A549 (cell line): ENCODE data around the gene MYLK2. TPM values are rescaled to one million over a fixed set of nuclear protein-coding genes. Genes with fewer than 3 reads are reported as not detected.

Source experiments
- ATAC-seq, 2 experiments: fragments of 200-7000 bp in 1 of 2; fragments of >200 bp in 1 of 2; cut with Nextera tagmentation in 1 of 2; cut with Tn5 transposase in 1 of 2; 3 replicates each; pipeline versions ENCODE4 v1.8.0 to v1.9.1; 2018 to 2020; ENCODE audit warnings: mild to moderate bottlenecking in 1 of 2, moderate library complexity in 1 of 2
- CTCF ChIA-PET: fragments of 300-600 bp; sonication (Branson Sonifier 250); formaldehyde crosslinking; extraction: SDS; loops from one replicate; lab custom pipeline; 2021; ENCODE audit warnings: antibody characterized with exemption, inconsistent platforms; lab: Yijun Ruan, JAX
- POLR2A ChIA-PET: fragments of 350-600 bp; formaldehyde crosslinking; extraction: SDS; loops from one replicate; lab custom pipeline; 2021; ENCODE audit warnings: antibody characterized with exemption, inconsistent platforms; lab: Yijun Ruan, JAX
- DNase-seq, 2 experiments: peaks; one replicate each; pipeline versions ENCODE4 v3.0.0 to v3.0.0-alpha.2; 2011 to 2016; ENCODE audit warnings: low read depth in 1 of 2, low spot score in 1 of 2
- FAIRE-seq: peaks from 2 replicates; lab custom pipeline; 2011; peaks lifted over from hg19 to GRCh38; lab: Jason Lieb, UNC
- H3K27ac ChIP-seq, 2 experiments: fragments of >200 bp; sonication (Bioruptor Twin); formaldehyde crosslinking; 3 replicates each; pipeline ENCODE4 v1.5.1; 2016 to 2017
- H3K4me1 ChIP-seq: fragments of >200 bp; sonication (Bioruptor Twin); formaldehyde crosslinking; 3 replicates; pipeline ENCODE4 v1.6.1; 2016
- H3K4me2 ChIP-seq: fragments of >200 bp; sonication (Bioruptor Twin); formaldehyde crosslinking; 3 replicates; pipeline ENCODE4 v1.6.1; 2016
- H3K4me3 ChIP-seq: fragments of >200 bp; sonication (Bioruptor Twin); formaldehyde crosslinking; 3 replicates; pipeline ENCODE4 v1.5.1; 2016
- H3K9me3 ChIP-seq: fragments of >200 bp; sonication (Bioruptor Twin); formaldehyde crosslinking; 3 replicates; pipeline ENCODE4 v1.6.1; 2016
- CHD4 ChIP-seq: fragments of 200-600 bp; sonication (generic); IDR thresholded peaks from 2 replicates; pipeline ENCODE4 v1.6.1; 2016; ENCODE audit warnings: antibody characterized with exemption, mild to moderate bottlenecking, borderline replicate concordance
- EHF ChIP-seq: fragments of 250-450 bp; sonication (Bioruptor Pico); IDR thresholded peaks from 2 replicates; pipeline ENCODE4 v1.5.0; 2020; ENCODE audit warnings: mild to moderate bottlenecking
- EHMT2 ChIP-seq: fragments of 200-600 bp; sonication (generic); IDR thresholded peaks from 2 replicates; pipeline ENCODE4 v1.6.1; 2016; ENCODE audit warnings: antibody characterized with exemption, low read depth, mild to moderate bottlenecking, moderate library complexity
- ESRRA ChIP-seq: fragments of 150-350 bp; IDR thresholded peaks from 2 replicates; pipeline ENCODE4 v1.6.1; 2014; ENCODE audit warnings: mild to moderate bottlenecking, low read length, borderline replicate concordance
- HOXA7 ChIP-seq: fragments of 250-450 bp; sonication (Bioruptor Pico); IDR thresholded peaks from 2 replicates; pipeline ENCODE4 v1.5.0; 2020; ENCODE audit warnings: mild to moderate bottlenecking, moderate library complexity
- KDM1A ChIP-seq: fragments of 200-600 bp; sonication (generic); IDR thresholded peaks from 2 replicates; pipeline ENCODE4 v1.6.1; 2016; ENCODE audit warnings: low read depth, mild to moderate bottlenecking
- MAFK ChIP-seq: fragments of 450-650 bp; IDR thresholded peaks from 2 replicates; pipeline ENCODE4 v1.6.1; 2014; ENCODE audit not compliant: partially characterized antibody
- MAZ ChIP-seq: fragments of 150-350 bp; IDR thresholded peaks from 2 replicates; pipeline ENCODE4 v1.6.1; 2014; ENCODE audit warnings: antibody characterized with exemption, low read depth, low read length, borderline replicate concordance
- MYC ChIP-seq: IDR thresholded peaks from 2 replicates; pipeline ENCODE4 v1.6.1; 2012; ENCODE audit warnings: mild to moderate bottlenecking, inconsistent platforms, low read length, improper control_type of control experiment, borderline replicate concordance
- NPAS2 ChIP-seq: fragments of 250-450 bp; sonication (Bioruptor Pico); IDR thresholded peaks from 2 replicates; pipeline ENCODE4 v1.8.0; 2022; ENCODE audit warnings: mild to moderate bottlenecking, moderate library complexity, borderline replicate concordance
- PHF8 ChIP-seq: fragments of 200-600 bp; sonication (generic); IDR thresholded peaks from 2 replicates; pipeline ENCODE4 v1.6.1; 2016; ENCODE audit warnings: low read depth, mild to moderate bottlenecking, antibody characterized with exemption, moderate library complexity, borderline replicate concordance
- POLR2AphosphoS2 ChIP-seq: conservative IDR thresholded peaks from 2 replicates; pipeline ENCODE4 v1.6.1; 2012; ENCODE audit warnings: low read length, improper control_type of control experiment, inconsistent platforms
- RNF2 ChIP-seq: fragments of 200-600 bp; sonication (generic); IDR thresholded peaks from 2 replicates; pipeline ENCODE4 v1.6.1; 2016; ENCODE audit warnings: low read depth, mild to moderate bottlenecking, antibody characterized with exemption, moderate library complexity, borderline replicate concordance
- SMC3 ChIP-seq: fragments of >200 bp; sonication (Bioruptor Twin); formaldehyde crosslinking; IDR thresholded peaks from 3 replicates; pipeline ENCODE4 v1.6.1; 2018; ENCODE audit warnings: inconsistent platforms
- TFCP2L1 ChIP-seq: fragments of 250-450 bp; sonication (Bioruptor Pico); IDR thresholded peaks from 2 replicates; pipeline ENCODE4 v1.5.0; 2021; ENCODE audit warnings: mild to moderate bottlenecking
- ZC3H11A ChIP-seq: fragments of 450-650 bp; IDR thresholded peaks from 2 replicates; pipeline ENCODE4 v1.6.1; 2014; ENCODE audit warnings: antibody characterized with exemption, mild to moderate bottlenecking
- ZSCAN20 ChIP-seq: fragments of 250-450 bp; sonication (Bioruptor Pico); IDR thresholded peaks from 2 replicates; pipeline ENCODE4 v1.8.0; 2022; ENCODE audit warnings: mild to moderate bottlenecking, moderate library complexity
- WGBS: methylation state at CpG from one replicate; pipeline ENCODE4 v1.1.6; 2017; ENCODE audit errors: missing lambda C conversion rate; 5-methylcytosine and 5-hydroxymethylcytosine counted together
- polyA plus RNA-seq, 4 experiments: library from polyadenylated mRNA; depleted of rRNA in 3 of 4; stranded (reverse); fragments of >200 nt; fragmentation: RNase III in 1 of 4; extraction: RNeasy Plus Mini Kit Qiagen cat#74134 plus additional on column Dnase treatment in 1 of 4; gene quantifications; 2 replicates in 3 of 4; 3 replicates in 1 of 4; pipeline ENCODE4 v1.2.3, GENCODE V29; 2011 to 2017
- TF ChIP-seq, protein P1 (sequence below): fragments of 250-450 bp; sonication (Bioruptor Pico); IDR thresholded peaks from 2 replicates; pipeline ENCODE4 v1.5.0; 2020; ENCODE audit warnings: low read depth, mild to moderate bottlenecking, moderate library complexity
- TF ChIP-seq, protein P2 (sequence below): fragments of 200-600 bp; sonication (generic); IDR thresholded peaks from 2 replicates; pipeline ENCODE4 v1.6.1; 2016; ENCODE audit warnings: antibody characterized with exemption, mild to moderate bottlenecking, moderate library complexity
- TF ChIP-seq, protein P3 (sequence below): fragments of >200 bp; sonication (Bioruptor Twin); formaldehyde crosslinking; IDR thresholded peaks from 3 replicates; pipeline ENCODE4 v1.5.1; 2016
- TF ChIP-seq, protein P4 (sequence below): fragments of >200 bp; sonication (Bioruptor Twin); formaldehyde crosslinking; IDR thresholded peaks from 2 replicates; pipeline ENCODE4 v1.6.1; 2016
- TF ChIP-seq, protein P5 (sequence below): fragments of 450-650 bp; IDR thresholded peaks from 2 replicates; pipeline ENCODE4 v1.6.1; 2014; ENCODE audit warnings: antibody characterized with exemption

MYLK2 gene
- polyA plus RNA-seq, 2 of the 4 experiments (the other 2 are of a cell fraction), result 0.09 to 0.36 TPM

DNA sequence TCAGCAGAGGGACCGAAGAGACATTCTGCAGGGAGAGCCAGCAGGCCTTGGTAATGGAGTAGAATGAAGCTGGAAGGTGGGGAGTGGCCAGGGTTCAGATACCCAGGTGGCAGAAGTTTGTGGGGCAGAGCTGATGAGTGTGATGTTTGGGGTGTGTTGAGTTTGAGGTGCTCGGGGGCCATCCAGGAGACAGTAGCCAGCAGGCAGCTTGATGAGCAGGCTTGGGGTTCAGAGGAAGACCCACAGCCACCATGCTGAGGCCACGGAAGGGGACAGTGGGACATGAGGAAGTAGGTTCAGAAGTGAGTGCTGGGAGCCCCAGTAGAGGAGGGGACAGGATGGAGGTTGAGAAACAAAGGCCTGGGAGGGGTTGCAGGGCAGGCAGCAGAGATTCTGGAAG lies 37.4 kb downstream of the MYLK2 start:
- TF ChIP-seq MAZ, result no peak
- TF ChIP-seq, protein P1, sequence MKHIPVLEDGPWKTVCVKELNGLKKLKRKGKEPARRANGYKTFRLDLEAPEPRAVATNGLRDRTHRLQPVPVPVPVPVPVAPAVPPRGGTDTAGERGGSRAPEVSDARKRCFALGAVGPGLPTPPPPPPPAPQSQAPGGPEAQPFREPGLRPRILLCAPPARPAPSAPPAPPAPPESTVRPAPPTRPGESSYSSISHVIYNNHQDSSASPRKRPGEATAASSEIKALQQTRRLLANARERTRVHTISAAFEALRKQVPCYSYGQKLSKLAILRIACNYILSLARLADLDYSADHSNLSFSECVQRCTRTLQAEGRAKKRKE, result no peak
- TF ChIP-seq, protein P2, sequence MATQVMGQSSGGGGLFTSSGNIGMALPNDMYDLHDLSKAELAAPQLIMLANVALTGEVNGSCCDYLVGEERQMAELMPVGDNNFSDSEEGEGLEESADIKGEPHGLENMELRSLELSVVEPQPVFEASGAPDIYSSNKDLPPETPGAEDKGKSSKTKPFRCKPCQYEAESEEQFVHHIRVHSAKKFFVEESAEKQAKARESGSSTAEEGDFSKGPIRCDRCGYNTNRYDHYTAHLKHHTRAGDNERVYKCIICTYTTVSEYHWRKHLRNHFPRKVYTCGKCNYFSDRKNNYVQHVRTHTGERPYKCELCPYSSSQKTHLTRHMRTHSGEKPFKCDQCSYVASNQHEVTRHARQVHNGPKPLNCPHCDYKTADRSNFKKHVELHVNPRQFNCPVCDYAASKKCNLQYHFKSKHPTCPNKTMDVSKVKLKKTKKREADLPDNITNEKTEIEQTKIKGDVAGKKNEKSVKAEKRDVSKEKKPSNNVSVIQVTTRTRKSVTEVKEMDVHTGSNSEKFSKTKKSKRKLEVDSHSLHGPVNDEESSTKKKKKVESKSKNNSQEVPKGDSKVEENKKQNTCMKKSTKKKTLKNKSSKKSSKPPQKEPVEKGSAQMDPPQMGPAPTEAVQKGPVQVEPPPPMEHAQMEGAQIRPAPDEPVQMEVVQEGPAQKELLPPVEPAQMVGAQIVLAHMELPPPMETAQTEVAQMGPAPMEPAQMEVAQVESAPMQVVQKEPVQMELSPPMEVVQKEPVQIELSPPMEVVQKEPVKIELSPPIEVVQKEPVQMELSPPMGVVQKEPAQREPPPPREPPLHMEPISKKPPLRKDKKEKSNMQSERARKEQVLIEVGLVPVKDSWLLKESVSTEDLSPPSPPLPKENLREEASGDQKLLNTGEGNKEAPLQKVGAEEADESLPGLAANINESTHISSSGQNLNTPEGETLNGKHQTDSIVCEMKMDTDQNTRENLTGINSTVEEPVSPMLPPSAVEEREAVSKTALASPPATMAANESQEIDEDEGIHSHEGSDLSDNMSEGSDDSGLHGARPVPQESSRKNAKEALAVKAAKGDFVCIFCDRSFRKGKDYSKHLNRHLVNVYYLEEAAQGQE, result no peak
- TF ChIP-seq EHMT2, result no peak
- no peak for TF ChIP-seq POLR2AphosphoS2
- TF ChIP-seq EHF (CRISPR knock-in tag), result no peak
- TF ChIP-seq, protein P3, sequence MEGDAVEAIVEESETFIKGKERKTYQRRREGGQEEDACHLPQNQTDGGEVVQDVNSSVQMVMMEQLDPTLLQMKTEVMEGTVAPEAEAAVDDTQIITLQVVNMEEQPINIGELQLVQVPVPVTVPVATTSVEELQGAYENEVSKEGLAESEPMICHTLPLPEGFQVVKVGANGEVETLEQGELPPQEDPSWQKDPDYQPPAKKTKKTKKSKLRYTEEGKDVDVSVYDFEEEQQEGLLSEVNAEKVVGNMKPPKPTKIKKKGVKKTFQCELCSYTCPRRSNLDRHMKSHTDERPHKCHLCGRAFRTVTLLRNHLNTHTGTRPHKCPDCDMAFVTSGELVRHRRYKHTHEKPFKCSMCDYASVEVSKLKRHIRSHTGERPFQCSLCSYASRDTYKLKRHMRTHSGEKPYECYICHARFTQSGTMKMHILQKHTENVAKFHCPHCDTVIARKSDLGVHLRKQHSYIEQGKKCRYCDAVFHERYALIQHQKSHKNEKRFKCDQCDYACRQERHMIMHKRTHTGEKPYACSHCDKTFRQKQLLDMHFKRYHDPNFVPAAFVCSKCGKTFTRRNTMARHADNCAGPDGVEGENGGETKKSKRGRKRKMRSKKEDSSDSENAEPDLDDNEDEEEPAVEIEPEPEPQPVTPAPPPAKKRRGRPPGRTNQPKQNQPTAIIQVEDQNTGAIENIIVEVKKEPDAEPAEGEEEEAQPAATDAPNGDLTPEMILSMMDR, result no peak
- TF ChIP-seq CHD4, result no peak
- no peak for TF ChIP-seq ZSCAN20 (CRISPR knock-in tag)
- no peak for TF ChIP-seq NPAS2 (CRISPR knock-in tag)
- TF ChIP-seq HOXA7 (CRISPR knock-in tag), result no peak
- Histone ChIP-seq H3K4me2 (no peak overlapping the region), H3K4me3 (no peak overlapping the region), H3K4me1 (peaks cover 13% of the 10 kb centered on the region), H3K9me3 (no peaks in the 10 kb centered on the region), H3K27ac (no peak overlapping the region)
- WGBS, result 10% methylated on average over 3 of the region's 3 CpGs
- no peak for DNase-seq
- FAIRE-seq, result no peak
- ChIA-PET CTCF (interaction anchor here (1.0 to 11.6 kb wide), 9 partner anchors 15 to 796 kb away, joined by 3 to 193 read pairs (median 4); partner anchors contain the start of genes FOXS1 and PDRG1), POLR2A (no interaction called here)
- no peak for ATAC-seq

DNA sequence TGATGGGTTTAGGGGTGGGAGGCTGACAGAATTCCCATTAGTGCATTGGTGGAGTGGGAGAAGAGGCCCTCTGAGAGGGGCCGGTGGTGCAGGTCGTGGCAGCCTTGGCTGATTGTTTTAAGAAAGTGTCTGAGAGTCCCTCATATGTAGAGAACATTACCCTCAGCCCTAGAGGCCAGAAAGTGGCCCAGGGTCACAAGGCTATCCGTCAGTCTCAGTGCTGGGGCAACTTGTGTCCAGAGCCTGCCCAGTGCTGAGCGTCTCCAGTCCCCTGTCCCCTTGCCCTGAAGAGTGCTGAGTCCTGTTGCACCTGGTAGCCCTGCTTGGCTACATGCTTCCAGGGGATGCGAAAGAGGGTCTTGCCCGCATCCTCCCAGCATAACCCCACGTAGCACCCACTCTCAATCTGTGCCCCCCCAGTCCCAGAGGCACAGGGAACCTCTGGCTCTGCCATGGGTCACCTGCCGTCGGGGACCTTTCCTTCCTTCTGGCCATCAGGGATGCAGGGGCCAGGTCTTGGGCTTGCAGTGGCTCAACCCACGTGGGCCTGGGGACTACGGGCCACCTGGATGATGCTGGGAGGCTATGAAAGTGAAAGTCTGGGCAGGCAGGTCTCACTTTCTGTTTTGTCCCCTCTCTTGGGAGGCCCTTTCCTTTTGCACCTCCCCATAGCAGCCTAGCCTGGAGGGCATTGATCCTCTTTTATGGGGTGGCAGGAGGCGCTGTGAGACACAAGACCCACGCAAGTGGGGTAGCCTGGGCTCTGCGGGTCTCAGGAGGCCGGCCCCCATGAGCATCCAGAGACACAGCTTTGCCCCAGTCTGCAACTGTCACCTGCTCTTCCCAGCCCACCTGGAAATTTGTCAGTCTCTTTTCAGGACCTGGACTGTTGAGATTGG lies 39.0 kb downstream of the MYLK2 start:
- ATAC-seq (no peak), FAIRE-seq (no peak), DNase-seq (no peak)
- Histone ChIP-seq H3K9me3 (no peaks in the 10 kb centered on the region), H3K4me2 (no peak overlapping the region), H3K4me3 (no peak overlapping the region), H3K4me1 (peaks cover 15% of the 10 kb centered on the region), H3K27ac (no peak overlapping the region)
- 39% methylated on average over 12 of the region's 15 CpGs for WGBS
- ChIA-PET POLR2A (interaction anchor here (0.7 kb wide), 1 partner anchor 172 kb away, joined by 3 read pairs; no protein-coding TSS in a partner anchor), CTCF (interaction anchor here (1.9 to 11.6 kb wide), 3 partner anchors 11 to 174 kb away, joined by 6 to 193 read pairs (median 23); no protein-coding TSS in a partner anchor)
- TF ChIP-seq ZSCAN20 (CRISPR knock-in tag) (no peak), KDM1A (no peak), RNF2 (no peak), ESRRA (no peak), MYC (no peak), MAFK (no peak), TFCP2L1 (no peak), SMC3 (no peak), ZC3H11A (no peak), PHF8 (no peak)
- TF ChIP-seq, protein P4, sequence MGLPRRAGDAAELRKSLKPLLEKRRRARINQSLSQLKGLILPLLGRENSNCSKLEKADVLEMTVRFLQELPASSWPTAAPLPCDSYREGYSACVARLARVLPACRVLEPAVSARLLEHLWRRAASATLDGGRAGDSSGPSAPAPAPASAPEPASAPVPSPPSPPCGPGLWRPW, result no peak
- TF ChIP-seq, protein P3, result no peak
- TF ChIP-seq, protein P5, sequence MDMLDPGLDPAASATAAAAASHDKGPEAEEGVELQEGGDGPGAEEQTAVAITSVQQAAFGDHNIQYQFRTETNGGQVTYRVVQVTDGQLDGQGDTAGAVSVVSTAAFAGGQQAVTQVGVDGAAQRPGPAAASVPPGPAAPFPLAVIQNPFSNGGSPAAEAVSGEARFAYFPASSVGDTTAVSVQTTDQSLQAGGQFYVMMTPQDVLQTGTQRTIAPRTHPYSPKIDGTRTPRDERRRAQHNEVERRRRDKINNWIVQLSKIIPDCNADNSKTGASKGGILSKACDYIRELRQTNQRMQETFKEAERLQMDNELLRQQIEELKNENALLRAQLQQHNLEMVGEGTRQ, result no peak
